WTC11 (cell line): ENCODE measurements around the gene LRRC49. TPM values are rescaled to one million over a fixed set of nuclear protein-coding genes. Genes with fewer than 3 reads are reported as not detected.

Experiments
- ATAC-seq: fragments of 200-7000 bp; cut with Tn5 transposase; 2 replicates; pipeline ENCODE4 v1.10.0; 2021; ENCODE audit warnings: mild to moderate bottlenecking, moderate library complexity
- CTCF ChIA-PET: fragments of 300-600 bp; sonication (Branson Sonifier 250); formaldehyde crosslinking; loops from one replicate; lab custom pipeline; 2021; ENCODE audit warnings: antibody characterized with exemption; lab: Charles Lee
- POLR2A ChIA-PET: fragments of 350-600 bp; sonication (Branson Sonifier 250); formaldehyde crosslinking; loops from one replicate; lab custom pipeline; 2021; ENCODE audit warnings: antibody characterized with exemption; lab: Charles Lee
- DNase-seq: peaks from one replicate; pipeline ENCODE4 v3.0.0; 2021; ENCODE audit warnings: low spot score
- H3K27ac Mint-ChIP-seq: 2 replicates; pipeline ENCODE4 v1.8.0; 2021; ENCODE audit warnings: mixed read lengths
- H3K27me3 Mint-ChIP-seq: 2 replicates; pipeline ENCODE4 v1.8.0; 2021; ENCODE audit warnings: low read depth, mild to moderate bottlenecking, moderate library complexity, mixed read lengths
- H3K36me3 Mint-ChIP-seq: 2 replicates; pipeline ENCODE4 v1.8.0; 2021; ENCODE audit warnings: mixed read lengths
- H3K4me1 Mint-ChIP-seq: 2 replicates; pipeline ENCODE4 v1.8.0; 2022; ENCODE audit warnings: mixed read lengths
- H3K4me3 Mint-ChIP-seq: 2 replicates; pipeline ENCODE4 v1.8.0; 2021; ENCODE audit warnings: mild to moderate bottlenecking, moderate library complexity, mixed read lengths
- H3K9me3 Mint-ChIP-seq: 2 replicates; pipeline ENCODE4 v1.8.0; 2021; ENCODE audit warnings: mixed read lengths
- CREB1 ChIP-seq: sonication (generic); formaldehyde crosslinking; IDR thresholded peaks from 2 replicates; pipeline ENCODE4 v1.8.0; 2023; ENCODE audit warnings: mild to moderate bottlenecking, missing genetic modification reagents
- CREM ChIP-seq: sonication (generic); formaldehyde crosslinking; IDR thresholded peaks from 2 replicates; pipeline ENCODE4 v1.8.1; 2022; ENCODE audit warnings: mild to moderate bottlenecking, missing genetic modification reagents, moderate library complexity
- ELF4 ChIP-seq: sonication (generic); formaldehyde crosslinking; IDR thresholded peaks from 2 replicates; pipeline ENCODE4 v1.8.1; 2022; ENCODE audit warnings: low read depth, mild to moderate bottlenecking, moderate library complexity, missing genetic modification reagents
- ETV6 ChIP-seq: sonication (generic); formaldehyde crosslinking; IDR thresholded peaks from 2 replicates; pipeline ENCODE4 v1.8.1; 2022; ENCODE audit warnings: mild to moderate bottlenecking, missing genetic modification reagents
- FOXK1 ChIP-seq: sonication (generic); formaldehyde crosslinking; IDR thresholded peaks from 2 replicates; pipeline ENCODE4 v1.8.0; 2022; ENCODE audit warnings: mild to moderate bottlenecking, moderate library complexity, missing genetic modification reagents
- NR3C1 ChIP-seq: sonication (generic); formaldehyde crosslinking; conservative IDR thresholded peaks from 2 replicates; pipeline ENCODE4 v1.8.1; 2023; ENCODE audit warnings: low read depth, mild to moderate bottlenecking, missing genetic modification reagents
- OVOL2 ChIP-seq: fragments of 250-450 bp; sonication (Bioruptor Pico); IDR thresholded peaks from 2 replicates; pipeline ENCODE4 v1.9.0; 2021; ENCODE audit warnings: mild to moderate bottlenecking, borderline replicate concordance
- PRRX2 ChIP-seq: fragments of 250-450 bp; sonication (Bioruptor Pico); IDR thresholded peaks from 2 replicates; pipeline ENCODE4 v1.8.0; 2021; ENCODE audit warnings: mild to moderate bottlenecking
- SOX15 ChIP-seq: fragments of 250-450 bp; sonication (Bioruptor Pico); IDR thresholded peaks from 2 replicates; pipeline ENCODE4 v1.9.0; 2021; ENCODE audit warnings: mild to moderate bottlenecking
- TCF7 ChIP-seq: sonication (generic); formaldehyde crosslinking; IDR thresholded peaks from 2 replicates; pipeline ENCODE4 v1.8.0; 2022; ENCODE audit warnings: mild to moderate bottlenecking, low read depth, missing genetic modification reagents, moderate library complexity
- TP53 ChIP-seq: sonication (generic); formaldehyde crosslinking; IDR thresholded peaks from 2 replicates; pipeline ENCODE4 v1.8.1; 2023; ENCODE audit warnings: mild to moderate bottlenecking, missing genetic modification reagents
- ZNF219 ChIP-seq: sonication (generic); formaldehyde crosslinking; IDR thresholded peaks from 2 replicates; pipeline ENCODE4 v1.8.0; 2023; ENCODE audit warnings: missing genetic modification reagents, mild to moderate bottlenecking, borderline replicate concordance
- ZNF423 ChIP-seq: fragments of 250-450 bp; sonication (Bioruptor Pico); IDR thresholded peaks from 2 replicates; pipeline ENCODE4 v2.1.2; 2022; ENCODE audit warnings: mild to moderate bottlenecking, moderate library complexity
- total RNA-seq: library from RNA; stranded (reverse); gene quantifications from 3 replicates; pipeline ENCODE4 v1.2.3, GENCODE V29; 2021
- TF ChIP-seq, protein P1 (sequence below): sonication (generic); formaldehyde crosslinking; IDR thresholded peaks from 2 replicates; pipeline ENCODE4 v1.8.1; 2022; ENCODE audit warnings: mild to moderate bottlenecking, moderate library complexity, missing genetic modification reagents
- TF ChIP-seq, protein P2 (sequence below): sonication (generic); formaldehyde crosslinking; IDR thresholded peaks from 2 replicates; pipeline ENCODE4 v1.8.0; 2022; ENCODE audit warnings: mild to moderate bottlenecking, missing genetic modification reagents
- TF ChIP-seq, protein P3 (sequence below): sonication (generic); formaldehyde crosslinking; IDR thresholded peaks from 2 replicates; pipeline ENCODE4 v1.8.1; 2022; ENCODE audit warnings: missing genetic modification reagents, borderline replicate concordance
- TF ChIP-seq, protein P4 (sequence below): sonication (generic); formaldehyde crosslinking; IDR thresholded peaks from 2 replicates; pipeline ENCODE4 v1.8.1; 2022; ENCODE audit warnings: mild to moderate bottlenecking, missing genetic modification reagents, moderate library complexity, borderline replicate concordance
- TF ChIP-seq, protein P5 (sequence below): sonication (generic); formaldehyde crosslinking; IDR thresholded peaks from 2 replicates; pipeline ENCODE4 v1.8.1; 2023; ENCODE audit warnings: mild to moderate bottlenecking, missing genetic modification reagents
- TF ChIP-seq, protein P6 (sequence below): sonication (generic); formaldehyde crosslinking; IDR thresholded peaks from 2 replicates; pipeline ENCODE4 v1.8.1; 2023; ENCODE audit warnings: mild to moderate bottlenecking, moderate library complexity, missing genetic modification reagents
- TF ChIP-seq, protein P7 (sequence below): sonication (generic); formaldehyde crosslinking; IDR thresholded peaks from 2 replicates; pipeline ENCODE4 v1.8.0; 2023; ENCODE audit warnings: missing genetic modification reagents, mild to moderate bottlenecking, borderline replicate concordance

Gene LRRC49
- total RNA-seq, 1 experiment from 2014 or later, result 6.9 TPM

DNA sequence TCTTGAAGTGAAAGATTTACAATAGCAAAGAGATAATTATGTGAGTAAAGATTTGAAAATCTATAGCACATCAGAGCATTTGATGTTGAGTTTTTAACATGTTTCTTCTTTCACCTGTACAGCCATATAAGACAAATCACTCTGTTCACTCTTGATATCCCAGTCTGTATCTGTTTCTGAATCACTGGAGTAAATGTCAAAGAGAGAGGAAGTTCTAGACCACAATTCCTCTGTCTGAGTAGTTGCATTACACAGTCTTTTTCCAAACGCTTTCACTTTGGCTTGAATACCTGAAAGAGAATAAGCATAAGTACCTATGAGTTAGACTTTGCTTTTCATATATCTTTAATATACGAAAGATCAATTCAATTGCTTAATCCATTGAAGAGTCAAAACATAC lies 10.3 kb upstream of the LRRC49 start:
- no peak overlapping the region for H3K4me3 Mint-ChIP-seq
- ATAC-seq (no peak), DNase-seq (no peak)
- CTCF ChIA-PET, result no interaction called here
- H3K36me3 Mint-ChIP-seq, result no peaks in the 10 kb centered on the region
- H3K9me3 Mint-ChIP-seq, result no peaks in the 10 kb centered on the region
- no peaks in the 10 kb centered on the region for H3K4me1 Mint-ChIP-seq
- no peaks in the 10 kb centered on the region; the same call in 1 of the 2 replicates for H3K27me3 Mint-ChIP-seq
- no peak overlapping the region for H3K27ac Mint-ChIP-seq
- POLR2A ChIA-PET, result no interaction called here
- TF ChIP-seq TCF7 (CRISPR knock-in tag), result no peak
- no peak for TF ChIP-seq ZNF423 (CRISPR knock-in tag)
- no peak for TF ChIP-seq OVOL2 (CRISPR knock-in tag)
- TF ChIP-seq ETV6 (CRISPR knock-in tag), result no peak
- TF ChIP-seq, protein P1, sequence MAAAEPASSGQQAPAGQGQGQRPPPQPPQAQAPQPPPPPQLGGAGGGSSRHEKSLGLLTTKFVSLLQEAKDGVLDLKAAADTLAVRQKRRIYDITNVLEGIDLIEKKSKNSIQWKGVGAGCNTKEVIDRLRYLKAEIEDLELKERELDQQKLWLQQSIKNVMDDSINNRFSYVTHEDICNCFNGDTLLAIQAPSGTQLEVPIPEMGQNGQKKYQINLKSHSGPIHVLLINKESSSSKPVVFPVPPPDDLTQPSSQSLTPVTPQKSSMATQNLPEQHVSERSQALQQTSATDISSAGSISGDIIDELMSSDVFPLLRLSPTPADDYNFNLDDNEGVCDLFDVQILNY (CRISPR knock-in tag), result no peak
- no peak for TF ChIP-seq NR3C1 (CRISPR knock-in tag)
- no peak for TF ChIP-seq SOX15
- TF ChIP-seq, all 79 proteins: peak for 0

DNA sequence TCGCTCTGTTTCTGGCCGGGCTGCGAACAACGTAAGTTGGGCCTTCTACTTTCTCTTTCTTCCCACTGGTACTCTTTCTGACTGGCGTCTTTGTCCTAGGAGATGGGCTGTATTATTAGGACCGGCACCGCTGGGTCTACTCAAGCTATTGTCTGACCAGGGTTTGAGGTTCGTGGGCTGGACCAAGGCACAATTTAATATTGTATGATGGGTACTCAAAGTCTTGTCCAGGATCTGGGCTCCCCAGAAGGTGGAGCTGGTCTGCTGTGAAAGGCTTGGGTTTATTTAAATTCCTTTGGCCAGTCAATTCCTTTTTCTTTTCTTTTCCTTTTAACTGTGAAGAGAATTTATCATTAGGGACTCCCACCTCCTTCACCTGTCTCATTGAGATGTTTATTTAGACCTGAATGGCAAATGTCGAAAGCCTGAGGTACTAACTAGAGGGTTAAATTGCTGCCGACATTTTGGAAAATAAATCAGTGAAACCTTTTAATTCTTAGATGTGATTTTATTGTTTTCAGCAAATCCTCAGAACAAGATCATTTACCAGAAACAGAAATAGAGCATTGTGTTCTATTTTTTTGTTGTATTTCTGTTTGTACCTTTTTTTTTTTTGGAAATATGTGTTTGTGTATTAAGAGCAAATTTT lies 410 bp downstream of the LRRC49 start:
- H3K27me3 Mint-ChIP-seq, result no peaks in the 10 kb centered on the region
- ATAC-seq, result peak; percentile 6
- DNase-seq, result no peak
- peak overlapping the region; percentile 98 for H3K4me3 Mint-ChIP-seq
- peak overlapping the region; percentile 97 for H3K27ac Mint-ChIP-seq
- H3K36me3 Mint-ChIP-seq, result no peaks in the 10 kb centered on the region
- CTCF ChIA-PET, result interaction anchor here (0.6 to 1.5 kb wide), 4 partner anchors 14 to 67 kb away, joined by 3 to 4 read pairs (median 4); no protein-coding TSS in a partner anchor
- no peaks in the 10 kb centered on the region for H3K9me3 Mint-ChIP-seq
- H3K4me1 Mint-ChIP-seq, result peaks cover 16% of the 10 kb centered on the region
- POLR2A ChIA-PET, result no interaction called here
- TF ChIP-seq ZNF219, result no peak
- TF ChIP-seq CREB1 (CRISPR knock-in tag), result no peak
- TF ChIP-seq, protein P2, sequence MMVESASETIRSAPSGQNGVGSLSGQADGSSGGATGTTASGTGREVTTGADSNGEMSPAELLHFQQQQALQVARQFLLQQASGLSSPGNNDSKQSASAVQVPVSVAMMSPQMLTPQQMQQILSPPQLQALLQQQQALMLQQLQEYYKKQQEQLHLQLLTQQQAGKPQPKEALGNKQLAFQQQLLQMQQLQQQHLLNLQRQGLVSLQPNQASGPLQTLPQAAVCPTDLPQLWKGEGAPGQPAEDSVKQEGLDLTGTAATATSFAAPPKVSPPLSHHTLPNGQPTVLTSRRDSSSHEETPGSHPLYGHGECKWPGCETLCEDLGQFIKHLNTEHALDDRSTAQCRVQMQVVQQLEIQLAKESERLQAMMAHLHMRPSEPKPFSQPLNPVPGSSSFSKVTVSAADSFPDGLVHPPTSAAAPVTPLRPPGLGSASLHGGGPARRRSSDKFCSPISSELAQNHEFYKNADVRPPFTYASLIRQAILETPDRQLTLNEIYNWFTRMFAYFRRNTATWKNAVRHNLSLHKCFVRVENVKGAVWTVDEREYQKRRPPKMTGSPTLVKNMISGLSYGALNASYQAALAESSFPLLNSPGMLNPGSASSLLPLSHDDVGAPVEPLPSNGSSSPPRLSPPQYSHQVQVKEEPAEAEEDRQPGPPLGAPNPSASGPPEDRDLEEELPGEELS (CRISPR knock-in tag), result no peak
- TF ChIP-seq TP53 (CRISPR knock-in tag), result no peak
- TF ChIP-seq, protein P3, sequence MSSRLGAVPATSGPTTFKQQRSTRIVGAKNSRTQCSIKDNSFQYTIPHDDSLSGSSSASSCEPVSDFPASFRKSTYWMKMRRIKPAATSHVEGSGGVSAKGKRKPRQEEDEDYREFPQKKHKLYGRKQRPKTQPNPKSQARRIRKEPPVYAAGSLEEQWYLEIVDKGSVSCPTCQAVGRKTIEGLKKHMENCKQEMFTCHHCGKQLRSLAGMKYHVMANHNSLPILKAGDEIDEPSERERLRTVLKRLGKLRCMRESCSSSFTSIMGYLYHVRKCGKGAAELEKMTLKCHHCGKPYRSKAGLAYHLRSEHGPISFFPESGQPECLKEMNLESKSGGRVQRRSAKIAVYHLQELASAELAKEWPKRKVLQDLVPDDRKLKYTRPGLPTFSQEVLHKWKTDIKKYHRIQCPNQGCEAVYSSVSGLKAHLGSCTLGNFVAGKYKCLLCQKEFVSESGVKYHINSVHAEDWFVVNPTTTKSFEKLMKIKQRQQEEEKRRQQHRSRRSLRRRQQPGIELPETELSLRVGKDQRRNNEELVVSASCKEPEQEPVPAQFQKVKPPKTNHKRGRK (CRISPR knock-in tag), result no peak
- TF ChIP-seq NR3C1 (CRISPR knock-in tag), result no peak
- TF ChIP-seq, protein P4, sequence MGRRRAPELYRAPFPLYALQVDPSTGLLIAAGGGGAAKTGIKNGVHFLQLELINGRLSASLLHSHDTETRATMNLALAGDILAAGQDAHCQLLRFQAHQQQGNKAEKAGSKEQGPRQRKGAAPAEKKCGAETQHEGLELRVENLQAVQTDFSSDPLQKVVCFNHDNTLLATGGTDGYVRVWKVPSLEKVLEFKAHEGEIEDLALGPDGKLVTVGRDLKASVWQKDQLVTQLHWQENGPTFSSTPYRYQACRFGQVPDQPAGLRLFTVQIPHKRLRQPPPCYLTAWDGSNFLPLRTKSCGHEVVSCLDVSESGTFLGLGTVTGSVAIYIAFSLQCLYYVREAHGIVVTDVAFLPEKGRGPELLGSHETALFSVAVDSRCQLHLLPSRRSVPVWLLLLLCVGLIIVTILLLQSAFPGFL, result no peak
- no peak for TF ChIP-seq CREM
- no peak for TF ChIP-seq PRRX2 (CRISPR knock-in tag)
- TF ChIP-seq FOXK1 (CRISPR knock-in tag), result no peak
- TF ChIP-seq, protein P5, sequence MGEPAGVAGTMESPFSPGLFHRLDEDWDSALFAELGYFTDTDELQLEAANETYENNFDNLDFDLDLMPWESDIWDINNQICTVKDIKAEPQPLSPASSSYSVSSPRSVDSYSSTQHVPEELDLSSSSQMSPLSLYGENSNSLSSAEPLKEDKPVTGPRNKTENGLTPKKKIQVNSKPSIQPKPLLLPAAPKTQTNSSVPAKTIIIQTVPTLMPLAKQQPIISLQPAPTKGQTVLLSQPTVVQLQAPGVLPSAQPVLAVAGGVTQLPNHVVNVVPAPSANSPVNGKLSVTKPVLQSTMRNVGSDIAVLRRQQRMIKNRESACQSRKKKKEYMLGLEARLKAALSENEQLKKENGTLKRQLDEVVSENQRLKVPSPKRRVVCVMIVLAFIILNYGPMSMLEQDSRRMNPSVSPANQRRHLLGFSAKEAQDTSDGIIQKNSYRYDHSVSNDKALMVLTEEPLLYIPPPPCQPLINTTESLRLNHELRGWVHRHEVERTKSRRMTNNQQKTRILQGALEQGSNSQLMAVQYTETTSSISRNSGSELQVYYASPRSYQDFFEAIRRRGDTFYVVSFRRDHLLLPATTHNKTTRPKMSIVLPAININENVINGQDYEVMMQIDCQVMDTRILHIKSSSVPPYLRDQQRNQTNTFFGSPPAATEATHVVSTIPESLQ (CRISPR knock-in tag), result no peak
- TF ChIP-seq, protein P6, sequence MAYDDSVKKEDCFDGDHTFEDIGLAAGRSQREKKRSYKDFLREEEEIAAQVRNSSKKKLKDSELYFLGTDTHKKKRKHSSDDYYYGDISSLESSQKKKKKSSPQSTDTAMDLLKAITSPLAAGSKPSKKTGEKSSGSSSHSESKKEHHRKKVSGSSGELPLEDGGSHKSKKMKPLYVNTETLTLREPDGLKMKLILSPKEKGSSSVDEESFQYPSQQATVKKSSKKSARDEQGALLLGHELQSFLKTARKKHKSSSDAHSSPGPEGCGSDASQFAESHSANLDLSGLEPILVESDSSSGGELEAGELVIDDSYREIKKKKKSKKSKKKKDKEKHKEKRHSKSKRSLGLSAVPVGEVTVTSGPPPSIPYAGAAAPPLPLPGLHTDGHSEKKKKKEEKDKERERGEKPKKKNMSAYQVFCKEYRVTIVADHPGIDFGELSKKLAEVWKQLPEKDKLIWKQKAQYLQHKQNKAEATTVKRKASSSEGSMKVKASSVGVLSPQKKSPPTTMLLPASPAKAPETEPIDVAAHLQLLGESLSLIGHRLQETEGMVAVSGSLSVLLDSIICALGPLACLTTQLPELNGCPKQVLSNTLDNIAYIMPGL (CRISPR knock-in tag), result no peak
- TF ChIP-seq, protein P7, sequence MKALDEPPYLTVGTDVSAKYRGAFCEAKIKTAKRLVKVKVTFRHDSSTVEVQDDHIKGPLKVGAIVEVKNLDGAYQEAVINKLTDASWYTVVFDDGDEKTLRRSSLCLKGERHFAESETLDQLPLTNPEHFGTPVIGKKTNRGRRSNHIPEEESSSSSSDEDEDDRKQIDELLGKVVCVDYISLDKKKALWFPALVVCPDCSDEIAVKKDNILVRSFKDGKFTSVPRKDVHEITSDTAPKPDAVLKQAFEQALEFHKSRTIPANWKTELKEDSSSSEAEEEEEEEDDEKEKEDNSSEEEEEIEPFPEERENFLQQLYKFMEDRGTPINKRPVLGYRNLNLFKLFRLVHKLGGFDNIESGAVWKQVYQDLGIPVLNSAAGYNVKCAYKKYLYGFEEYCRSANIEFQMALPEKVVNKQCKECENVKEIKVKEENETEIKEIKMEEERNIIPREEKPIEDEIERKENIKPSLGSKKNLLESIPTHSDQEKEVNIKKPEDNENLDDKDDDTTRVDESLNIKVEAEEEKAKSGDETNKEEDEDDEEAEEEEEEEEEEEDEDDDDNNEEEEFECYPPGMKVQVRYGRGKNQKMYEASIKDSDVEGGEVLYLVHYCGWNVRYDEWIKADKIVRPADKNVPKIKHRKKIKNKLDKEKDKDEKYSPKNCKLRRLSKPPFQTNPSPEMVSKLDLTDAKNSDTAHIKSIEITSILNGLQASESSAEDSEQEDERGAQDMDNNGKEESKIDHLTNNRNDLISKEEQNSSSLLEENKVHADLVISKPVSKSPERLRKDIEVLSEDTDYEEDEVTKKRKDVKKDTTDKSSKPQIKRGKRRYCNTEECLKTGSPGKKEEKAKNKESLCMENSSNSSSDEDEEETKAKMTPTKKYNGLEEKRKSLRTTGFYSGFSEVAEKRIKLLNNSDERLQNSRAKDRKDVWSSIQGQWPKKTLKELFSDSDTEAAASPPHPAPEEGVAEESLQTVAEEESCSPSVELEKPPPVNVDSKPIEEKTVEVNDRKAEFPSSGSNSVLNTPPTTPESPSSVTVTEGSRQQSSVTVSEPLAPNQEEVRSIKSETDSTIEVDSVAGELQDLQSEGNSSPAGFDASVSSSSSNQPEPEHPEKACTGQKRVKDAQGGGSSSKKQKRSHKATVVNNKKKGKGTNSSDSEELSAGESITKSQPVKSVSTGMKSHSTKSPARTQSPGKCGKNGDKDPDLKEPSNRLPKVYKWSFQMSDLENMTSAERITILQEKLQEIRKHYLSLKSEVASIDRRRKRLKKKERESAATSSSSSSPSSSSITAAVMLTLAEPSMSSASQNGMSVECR (CRISPR knock-in tag), result no peak
- TF ChIP-seq ELF4 (CRISPR knock-in tag), result no peak
